HL-60 (cell line): ENCODE data around the gene PAFAH1B2.

ENCODE experiments used
- DNase-seq, 2 experiments: peaks; one replicate each; pipeline ENCODE4 v3.0.0-alpha.2; 2010 to 2020; ENCODE audit warnings: low read depth in 1 of 2, low spot score in 1 of 2
- H3K27ac ChIP-seq: fragments of 250-450 bp; sonication (Bioruptor Pico); replicated peaks from 2 replicates; pipeline ENCODE4 v1.5.1; 2020; ENCODE audit warnings: mild to moderate bottlenecking, moderate library complexity
- H3K27me3 ChIP-seq: fragments of 250-450 bp; sonication (Bioruptor Pico); 2 replicates; pipeline ENCODE4 v1.5.1; 2021; ENCODE audit warnings: mild to moderate bottlenecking, moderate library complexity; ENCODE audit not compliant: insufficient read depth, poor library complexity, severe bottlenecking
- H3K4me3 ChIP-seq: replicated peaks from 2 replicates; pipeline ENCODE4 v1.5.1; 2011; ENCODE audit warnings: mild to moderate bottlenecking, control low read depth, low read length; ENCODE audit not compliant: insufficient read depth
- GABPA ChIP-seq: IDR thresholded peaks from 2 replicates; pipeline ENCODE4 v1.6.1; 2012; ENCODE audit warnings: low read depth
- POLR2AphosphoS5 ChIP-seq: IDR thresholded peaks from 2 replicates; pipeline ENCODE4 v1.6.1; 2012; ENCODE audit warnings: low read depth
- SPI1 ChIP-seq: IDR thresholded peaks from 2 replicates; pipeline ENCODE4 v1.6.1; 2012; ENCODE audit warnings: low read depth, mild to moderate bottlenecking, borderline replicate concordance
- TF ChIP-seq, protein P1 (sequence below): IDR thresholded peaks from one replicate; pipeline ENCODE4 v1.5.1; 2011; ENCODE audit warnings: low read length, control low read depth, inconsistent platforms; ENCODE audit not compliant: insufficient read depth
- TF ChIP-seq, protein P2 (sequence below): IDR thresholded peaks from 2 replicates; pipeline ENCODE4 v1.6.1; 2012; ENCODE audit warnings: low read depth; ENCODE audit not compliant: insufficient replicate concordance

The PAFAH1B2 gene

DNA sequence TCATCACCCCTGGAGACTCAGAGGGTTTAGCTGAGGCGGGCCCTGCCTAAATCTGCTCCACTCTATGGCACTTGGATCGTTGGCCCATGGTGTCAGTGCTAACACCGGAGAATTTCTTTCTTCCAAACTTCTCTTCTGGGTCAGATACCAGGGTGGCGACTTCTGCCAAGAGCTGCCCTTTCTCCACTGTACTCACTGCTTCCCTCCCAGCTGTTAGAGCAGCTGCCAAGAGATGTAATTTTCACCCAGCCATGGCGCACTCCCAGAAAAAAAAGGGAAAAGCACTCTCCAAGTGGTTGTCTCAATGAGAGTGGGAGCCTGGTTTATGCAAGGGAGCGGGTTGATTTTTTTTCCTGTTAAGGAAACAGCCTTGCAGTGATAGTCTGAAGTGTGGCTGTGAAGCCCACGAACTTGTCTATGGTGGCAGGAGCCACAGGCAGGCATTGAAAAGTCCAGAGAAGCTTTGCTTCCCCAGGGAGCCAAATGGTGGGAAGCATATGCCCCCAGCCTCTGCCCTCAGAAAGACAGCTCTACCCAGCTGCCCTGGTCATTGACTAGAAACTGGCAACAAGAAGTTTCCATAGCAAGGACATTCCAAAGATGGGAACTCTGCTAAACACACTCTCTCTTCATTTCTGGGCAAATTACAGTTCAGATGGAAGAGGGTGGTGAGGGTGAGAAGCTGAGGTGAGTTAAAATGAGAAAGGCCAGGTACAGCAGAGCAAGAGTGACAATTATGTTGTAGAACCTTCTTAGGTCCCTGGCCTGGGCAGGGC lies 77.1 kb downstream of the PAFAH1B2 start:
- no peak for DNase-seq
- H3K4me3 ChIP-seq, result no peak overlapping the region
- H3K27me3 ChIP-seq, result no peaks in the 10 kb centered on the region
- no peak for TF ChIP-seq POLR2AphosphoS5
- TF ChIP-seq SPI1, result no peak
- TF ChIP-seq, protein P1, sequence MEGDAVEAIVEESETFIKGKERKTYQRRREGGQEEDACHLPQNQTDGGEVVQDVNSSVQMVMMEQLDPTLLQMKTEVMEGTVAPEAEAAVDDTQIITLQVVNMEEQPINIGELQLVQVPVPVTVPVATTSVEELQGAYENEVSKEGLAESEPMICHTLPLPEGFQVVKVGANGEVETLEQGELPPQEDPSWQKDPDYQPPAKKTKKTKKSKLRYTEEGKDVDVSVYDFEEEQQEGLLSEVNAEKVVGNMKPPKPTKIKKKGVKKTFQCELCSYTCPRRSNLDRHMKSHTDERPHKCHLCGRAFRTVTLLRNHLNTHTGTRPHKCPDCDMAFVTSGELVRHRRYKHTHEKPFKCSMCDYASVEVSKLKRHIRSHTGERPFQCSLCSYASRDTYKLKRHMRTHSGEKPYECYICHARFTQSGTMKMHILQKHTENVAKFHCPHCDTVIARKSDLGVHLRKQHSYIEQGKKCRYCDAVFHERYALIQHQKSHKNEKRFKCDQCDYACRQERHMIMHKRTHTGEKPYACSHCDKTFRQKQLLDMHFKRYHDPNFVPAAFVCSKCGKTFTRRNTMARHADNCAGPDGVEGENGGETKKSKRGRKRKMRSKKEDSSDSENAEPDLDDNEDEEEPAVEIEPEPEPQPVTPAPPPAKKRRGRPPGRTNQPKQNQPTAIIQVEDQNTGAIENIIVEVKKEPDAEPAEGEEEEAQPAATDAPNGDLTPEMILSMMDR, result no peak
- TF ChIP-seq, protein P2, sequence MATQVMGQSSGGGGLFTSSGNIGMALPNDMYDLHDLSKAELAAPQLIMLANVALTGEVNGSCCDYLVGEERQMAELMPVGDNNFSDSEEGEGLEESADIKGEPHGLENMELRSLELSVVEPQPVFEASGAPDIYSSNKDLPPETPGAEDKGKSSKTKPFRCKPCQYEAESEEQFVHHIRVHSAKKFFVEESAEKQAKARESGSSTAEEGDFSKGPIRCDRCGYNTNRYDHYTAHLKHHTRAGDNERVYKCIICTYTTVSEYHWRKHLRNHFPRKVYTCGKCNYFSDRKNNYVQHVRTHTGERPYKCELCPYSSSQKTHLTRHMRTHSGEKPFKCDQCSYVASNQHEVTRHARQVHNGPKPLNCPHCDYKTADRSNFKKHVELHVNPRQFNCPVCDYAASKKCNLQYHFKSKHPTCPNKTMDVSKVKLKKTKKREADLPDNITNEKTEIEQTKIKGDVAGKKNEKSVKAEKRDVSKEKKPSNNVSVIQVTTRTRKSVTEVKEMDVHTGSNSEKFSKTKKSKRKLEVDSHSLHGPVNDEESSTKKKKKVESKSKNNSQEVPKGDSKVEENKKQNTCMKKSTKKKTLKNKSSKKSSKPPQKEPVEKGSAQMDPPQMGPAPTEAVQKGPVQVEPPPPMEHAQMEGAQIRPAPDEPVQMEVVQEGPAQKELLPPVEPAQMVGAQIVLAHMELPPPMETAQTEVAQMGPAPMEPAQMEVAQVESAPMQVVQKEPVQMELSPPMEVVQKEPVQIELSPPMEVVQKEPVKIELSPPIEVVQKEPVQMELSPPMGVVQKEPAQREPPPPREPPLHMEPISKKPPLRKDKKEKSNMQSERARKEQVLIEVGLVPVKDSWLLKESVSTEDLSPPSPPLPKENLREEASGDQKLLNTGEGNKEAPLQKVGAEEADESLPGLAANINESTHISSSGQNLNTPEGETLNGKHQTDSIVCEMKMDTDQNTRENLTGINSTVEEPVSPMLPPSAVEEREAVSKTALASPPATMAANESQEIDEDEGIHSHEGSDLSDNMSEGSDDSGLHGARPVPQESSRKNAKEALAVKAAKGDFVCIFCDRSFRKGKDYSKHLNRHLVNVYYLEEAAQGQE, result no peak
- TF ChIP-seq GABPA, result no peak
- H3K27ac ChIP-seq, result no peak overlapping the region

DNA sequence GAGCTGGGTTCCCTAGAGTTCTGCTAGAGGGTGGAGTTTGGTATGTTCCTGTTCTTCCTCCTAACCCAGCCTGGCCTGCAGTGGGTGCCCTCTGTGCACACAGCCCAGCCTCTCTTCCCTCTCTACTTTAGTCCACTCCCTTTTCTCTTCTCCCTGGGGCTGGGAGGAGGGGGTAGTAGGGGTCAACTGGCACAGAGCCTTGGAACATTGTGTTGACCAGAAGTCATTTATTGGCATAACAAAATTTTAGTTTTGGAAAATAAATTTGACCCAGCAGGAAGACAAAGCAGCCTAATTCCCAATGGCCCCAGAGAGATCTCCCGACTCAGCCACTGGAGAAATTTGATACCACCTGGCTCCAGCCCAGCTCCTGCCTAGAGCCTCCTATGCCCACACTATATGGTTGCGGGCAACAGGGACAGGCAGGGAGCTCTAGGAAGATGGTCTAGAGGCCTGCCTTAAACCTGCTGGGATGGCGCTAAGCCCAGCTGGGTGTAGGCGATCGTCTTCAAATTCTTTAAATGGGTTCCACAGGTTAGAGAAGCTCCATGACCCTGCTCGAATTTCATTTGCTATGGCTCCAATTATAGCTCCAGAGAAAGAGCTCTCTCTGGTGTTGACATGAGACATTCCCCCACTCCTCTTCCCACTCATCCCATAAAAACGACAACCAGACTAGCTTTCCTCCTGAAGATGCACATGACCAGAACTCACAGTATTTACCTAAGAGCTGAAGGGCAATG lies 77.9 kb downstream of the PAFAH1B2 start:
- no peak overlapping the region for H3K4me3 ChIP-seq
- TF ChIP-seq GABPA (no peak), SPI1 (no peak), POLR2AphosphoS5 (no peak)
- TF ChIP-seq, protein P1, result no peak
- no peak overlapping the region for H3K27ac ChIP-seq
- H3K27me3 ChIP-seq, result no peaks in the 10 kb centered on the region
- no peak for DNase-seq

DNA sequence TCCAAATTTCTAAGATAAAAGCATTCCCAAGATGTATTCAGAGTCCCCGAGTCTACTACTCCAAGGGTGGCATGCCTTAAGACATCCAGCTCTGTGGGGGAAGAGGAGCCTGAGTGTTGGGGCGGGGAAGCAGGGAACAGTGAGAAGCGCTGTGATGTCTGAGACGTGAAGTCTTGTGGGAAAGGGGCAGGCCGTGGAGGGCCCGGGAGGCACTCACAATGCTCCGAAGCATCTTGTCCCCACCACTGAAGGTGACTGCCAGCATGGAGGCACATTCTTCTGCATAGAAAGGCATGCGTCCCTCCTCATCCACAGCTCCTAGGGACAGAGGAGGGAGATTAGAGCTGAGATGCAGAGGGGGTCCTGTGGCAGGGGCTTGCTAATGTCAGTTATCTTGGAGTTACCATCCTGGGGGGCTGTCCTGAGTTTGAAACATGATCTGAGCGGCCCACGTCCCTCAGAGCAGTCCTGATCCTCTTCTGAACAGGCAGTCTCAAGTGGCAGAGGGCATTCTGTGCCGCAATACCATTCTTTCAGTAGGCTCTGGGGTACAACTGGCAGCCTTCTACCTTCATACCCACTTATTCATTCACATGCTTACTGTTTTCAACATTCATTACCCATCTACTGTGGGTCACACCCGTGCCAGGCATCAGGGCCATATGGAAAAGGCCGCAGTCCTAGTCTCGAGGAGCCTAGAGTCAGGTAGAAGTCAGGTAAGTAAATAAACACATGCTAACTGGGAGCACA lies 79.1 kb downstream of the PAFAH1B2 start:
- TF ChIP-seq GABPA (no peak), POLR2AphosphoS5 (no peak)

DNA sequence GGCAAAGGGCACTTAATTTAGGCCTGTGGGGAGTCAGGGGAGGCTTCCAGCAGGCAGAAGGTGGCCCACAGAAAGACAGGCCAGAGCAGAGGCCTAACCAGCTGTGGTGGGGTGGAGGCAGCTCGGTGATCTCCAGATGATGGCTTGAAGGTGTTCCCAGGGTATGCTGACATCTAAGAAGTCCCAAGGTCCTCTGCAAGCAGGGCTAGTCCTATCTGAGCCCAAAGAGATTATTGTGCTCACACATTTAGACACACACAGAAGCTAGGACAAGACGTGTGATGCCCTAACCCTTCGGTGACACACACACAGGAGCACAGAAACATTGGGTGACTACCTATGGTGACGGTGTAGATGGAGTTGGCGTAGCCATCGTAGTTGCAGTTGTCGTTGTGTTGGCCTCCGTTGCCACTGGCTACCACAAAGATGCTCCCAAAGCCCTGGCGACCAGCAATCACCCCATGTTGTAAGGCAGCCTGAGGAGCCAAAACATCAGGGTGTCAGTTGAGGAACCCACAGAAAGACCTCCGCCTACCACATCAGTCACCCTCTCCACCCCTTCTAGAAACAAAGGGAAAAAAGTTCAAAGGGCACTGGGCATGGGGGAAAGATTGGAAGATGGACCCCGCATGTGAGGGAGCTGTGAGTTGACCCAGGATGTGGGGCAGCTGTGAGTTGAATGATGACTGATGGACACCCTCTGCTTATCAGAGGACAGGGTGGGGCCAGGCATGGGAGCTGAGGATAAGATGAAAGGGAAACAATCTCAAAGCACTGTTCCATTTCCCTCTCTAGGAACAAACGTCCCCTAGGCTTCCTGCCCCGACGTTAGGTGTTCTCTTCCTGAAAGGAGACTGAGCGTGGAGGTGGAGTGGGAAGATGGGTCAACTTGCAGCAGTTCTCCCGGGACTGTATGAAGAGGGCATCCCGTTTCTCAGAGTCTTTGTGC lies 79.9 kb downstream of the PAFAH1B2 start:
- DNase-seq, result no peak
- no peak overlapping the region for H3K4me3 ChIP-seq
- H3K27ac ChIP-seq, result no peak overlapping the region
- TF ChIP-seq, protein P2, result no peak
- TF ChIP-seq POLR2AphosphoS5 (no peak), SPI1 (no peak), GABPA (no peak)
- TF ChIP-seq, protein P1, result no peak
- no peaks in the 10 kb centered on the region for H3K27me3 ChIP-seq

More for the DNA sequence above, 79.1 kb downstream of the PAFAH1B2 start:
- Histone ChIP-seq H3K4me3 (no peak overlapping the region), H3K27me3 (no peaks in the 10 kb centered on the region), H3K27ac (no peak overlapping the region)
- no peak for DNase-seq
